Ovary (tissue), 3 donors: ENCODE data around the gene C19orf81.

Experiments
- POLR2A ChIP-seq: fragments of 450-650 bp; IDR thresholded peaks from one replicate; pipeline ENCODE4 v1.6.1; 2017; ENCODE audit warnings: antibody characterized with exemption, mild to moderate bottlenecking, moderate library complexity
- TF ChIP-seq, protein P1 (sequence below), 3 donors: fragments of 450-650 bp in 2 of 3; fragments of 200-600 bp in 1 of 3; IDR thresholded peaks; one replicate each; pipeline versions ENCODE4 v1.5.1 to v1.8.0; 2016 to 2022; ENCODE audit warnings: antibody characterized with exemption in 3 of 3, mild to moderate bottlenecking in 1 of 3
- donor health status: DM: no; HTN: no; CAD: no.

DNA sequence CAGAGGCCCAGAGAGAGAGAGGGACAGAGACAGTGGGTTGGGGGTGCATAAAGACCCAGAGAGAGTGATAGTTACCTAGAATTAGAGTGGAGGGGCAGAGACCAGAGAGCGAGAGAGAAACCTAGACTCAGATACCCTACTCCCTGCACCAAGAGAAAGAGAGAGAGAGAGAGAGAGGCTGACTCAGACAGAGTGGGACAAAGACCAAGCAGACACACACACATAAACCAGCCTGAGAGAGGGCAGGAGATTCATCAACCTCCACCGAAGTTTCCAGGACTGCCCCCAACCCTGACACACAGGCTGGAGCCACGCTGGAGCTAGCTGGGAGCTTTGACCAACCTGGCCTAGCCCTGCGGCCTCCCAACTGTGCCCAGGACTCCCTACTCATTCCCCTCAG is 22.4 kb upstream of the C19orf81 start:
- TF ChIP-seq, protein P1, sequence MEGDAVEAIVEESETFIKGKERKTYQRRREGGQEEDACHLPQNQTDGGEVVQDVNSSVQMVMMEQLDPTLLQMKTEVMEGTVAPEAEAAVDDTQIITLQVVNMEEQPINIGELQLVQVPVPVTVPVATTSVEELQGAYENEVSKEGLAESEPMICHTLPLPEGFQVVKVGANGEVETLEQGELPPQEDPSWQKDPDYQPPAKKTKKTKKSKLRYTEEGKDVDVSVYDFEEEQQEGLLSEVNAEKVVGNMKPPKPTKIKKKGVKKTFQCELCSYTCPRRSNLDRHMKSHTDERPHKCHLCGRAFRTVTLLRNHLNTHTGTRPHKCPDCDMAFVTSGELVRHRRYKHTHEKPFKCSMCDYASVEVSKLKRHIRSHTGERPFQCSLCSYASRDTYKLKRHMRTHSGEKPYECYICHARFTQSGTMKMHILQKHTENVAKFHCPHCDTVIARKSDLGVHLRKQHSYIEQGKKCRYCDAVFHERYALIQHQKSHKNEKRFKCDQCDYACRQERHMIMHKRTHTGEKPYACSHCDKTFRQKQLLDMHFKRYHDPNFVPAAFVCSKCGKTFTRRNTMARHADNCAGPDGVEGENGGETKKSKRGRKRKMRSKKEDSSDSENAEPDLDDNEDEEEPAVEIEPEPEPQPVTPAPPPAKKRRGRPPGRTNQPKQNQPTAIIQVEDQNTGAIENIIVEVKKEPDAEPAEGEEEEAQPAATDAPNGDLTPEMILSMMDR (IDR thresholded peaks at IDR 0.05), result no peak
- no peak for TF ChIP-seq POLR2A
